SIG-M5 treated with dmso at 0.1 percent for 504 hours (cell line): ENCODE results near the gene MECR.

ENCODE experiments used
- DNase-seq: peaks from one replicate; lab custom pipeline; 2025; ENCODE audit not compliant: unreplicated experiment; lab: John Stamatoyannopoulos, UW

MECR gene

GRCh38 chr1:29230553-29231378, at the start of gene MECR:
MECR (minus strand) TSS chr1:29230934; CDS start chr1:29230906, 28 bp downstream.
- DNase-seq, result peak; percentile 91

DNA sequence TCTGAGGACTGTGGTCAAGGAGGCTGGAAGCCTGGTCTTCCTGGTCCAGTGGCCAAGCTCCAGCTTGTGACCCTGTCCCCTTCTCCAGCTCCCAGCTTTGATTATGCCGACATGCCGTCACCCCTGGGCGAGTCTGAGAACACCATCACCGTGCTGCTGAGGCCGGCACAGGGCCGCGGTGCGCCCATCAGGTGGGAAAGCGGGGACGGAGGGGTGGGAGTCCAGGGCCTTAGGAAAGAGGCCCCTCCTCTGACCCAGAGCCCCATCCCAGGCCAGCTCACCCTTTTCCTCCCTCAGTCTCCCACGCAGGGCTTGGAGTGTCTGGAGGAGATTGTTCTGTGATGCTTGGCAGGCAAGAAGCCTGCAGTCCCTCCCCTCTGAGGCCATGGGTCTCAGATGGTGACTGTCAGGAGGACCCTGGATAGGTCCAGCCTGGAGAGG, 49.2 kb upstream of the MECR start:
- DNase-seq, result no peak

DNA sequence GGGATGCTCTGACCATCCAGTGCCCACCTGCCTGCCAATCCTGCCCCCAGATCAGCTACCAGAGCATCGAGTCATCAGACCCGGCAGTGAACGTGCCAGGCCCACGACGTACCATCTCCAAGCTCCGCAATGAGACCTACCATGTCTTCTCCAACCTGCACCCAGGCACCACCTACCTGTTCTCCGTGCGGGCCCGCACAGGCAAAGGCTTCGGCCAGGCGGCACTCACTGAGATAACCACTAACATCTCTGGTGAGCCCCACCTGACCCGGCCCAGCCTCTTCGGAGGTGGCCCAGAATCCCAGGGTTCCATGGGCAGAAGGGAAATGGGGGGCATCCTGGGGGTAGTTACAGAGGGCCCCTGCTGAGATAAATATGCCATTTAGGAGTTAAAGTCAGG, 48.7 kb upstream of the MECR start:
- no peak for DNase-seq

DNA sequence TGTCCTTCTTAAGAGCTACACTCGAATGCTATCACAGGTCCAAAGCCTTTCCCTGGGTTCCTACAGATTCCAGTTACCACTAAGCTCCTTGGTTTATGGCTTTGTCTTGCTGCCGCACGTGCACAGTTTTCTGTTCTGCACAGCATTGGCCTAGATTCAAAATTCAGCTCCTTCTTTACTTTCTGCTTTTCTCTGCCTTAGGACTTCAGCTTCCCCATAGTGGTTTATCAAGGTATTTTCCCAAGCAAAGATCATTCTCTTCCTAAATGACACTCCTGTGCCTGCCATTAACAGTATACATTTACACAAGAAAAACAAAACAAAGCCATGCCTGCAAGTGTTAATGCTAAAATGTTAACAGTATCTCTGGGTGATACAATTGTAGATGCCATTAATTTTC, 47.4 kb upstream of the MECR start:
- no peak for DNase-seq

GRCh38 chr1:29275435-29275834, 44.7 kb upstream of the MECR start:
- no peak for DNase-seq

DNA sequence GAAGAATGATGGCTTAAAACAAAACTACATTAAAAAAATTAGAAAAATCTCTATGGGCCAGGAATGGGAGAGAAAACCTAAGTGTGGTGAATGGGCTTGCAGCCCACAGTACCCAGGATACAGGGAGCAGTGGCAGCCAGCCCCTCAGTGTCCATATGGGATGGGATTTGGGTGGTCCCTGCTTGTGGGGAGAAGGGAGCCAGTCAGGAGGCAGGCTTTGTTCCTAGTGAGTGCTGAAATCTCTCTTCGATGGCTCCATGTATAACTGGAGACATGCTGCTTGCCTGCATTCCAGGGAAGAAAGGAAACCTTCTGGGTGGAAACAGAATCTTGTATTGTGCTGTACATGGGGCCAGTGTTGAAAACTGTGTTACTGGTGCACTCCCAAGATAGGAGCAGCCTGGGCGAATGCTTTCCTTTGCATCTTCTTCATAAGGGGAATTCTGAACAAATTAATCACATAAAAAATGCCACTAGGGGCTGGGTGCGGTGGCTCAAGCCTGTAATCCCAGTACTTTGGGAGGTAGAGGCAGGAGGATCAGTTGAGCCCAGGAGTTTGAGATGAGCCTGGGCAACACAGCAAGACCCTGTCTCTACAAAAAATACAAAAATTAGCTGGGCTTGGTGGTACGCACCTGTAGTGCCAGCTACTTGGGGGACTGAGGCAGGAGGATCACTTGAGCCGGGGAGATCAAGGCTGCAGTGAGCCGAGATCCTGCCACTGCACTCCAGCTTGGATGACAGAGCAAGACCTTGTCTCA, 41.6 kb upstream of the MECR start:
- DNase-seq, result no peak

DNA sequence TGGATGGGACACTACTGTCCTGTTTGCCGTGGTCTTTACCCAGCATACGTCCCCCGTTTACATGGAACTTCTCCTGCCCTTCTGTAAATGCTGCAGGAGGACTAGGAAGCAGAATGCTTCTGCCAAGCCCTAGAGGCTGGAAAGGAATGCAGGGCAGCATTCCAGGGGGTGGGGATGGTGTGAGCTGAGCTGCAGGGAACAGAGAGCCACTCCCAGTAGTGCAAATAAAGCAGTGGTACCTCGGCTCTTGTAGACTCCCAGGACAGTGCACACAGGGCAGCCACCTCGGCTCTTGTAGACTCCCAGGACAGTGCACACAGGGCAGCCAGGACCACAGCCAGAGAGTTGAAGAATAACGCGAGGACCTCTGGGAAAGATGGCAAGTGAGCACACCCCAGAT, 41.0 kb upstream of the MECR start:
- peak; percentile 17 for DNase-seq

DNA sequence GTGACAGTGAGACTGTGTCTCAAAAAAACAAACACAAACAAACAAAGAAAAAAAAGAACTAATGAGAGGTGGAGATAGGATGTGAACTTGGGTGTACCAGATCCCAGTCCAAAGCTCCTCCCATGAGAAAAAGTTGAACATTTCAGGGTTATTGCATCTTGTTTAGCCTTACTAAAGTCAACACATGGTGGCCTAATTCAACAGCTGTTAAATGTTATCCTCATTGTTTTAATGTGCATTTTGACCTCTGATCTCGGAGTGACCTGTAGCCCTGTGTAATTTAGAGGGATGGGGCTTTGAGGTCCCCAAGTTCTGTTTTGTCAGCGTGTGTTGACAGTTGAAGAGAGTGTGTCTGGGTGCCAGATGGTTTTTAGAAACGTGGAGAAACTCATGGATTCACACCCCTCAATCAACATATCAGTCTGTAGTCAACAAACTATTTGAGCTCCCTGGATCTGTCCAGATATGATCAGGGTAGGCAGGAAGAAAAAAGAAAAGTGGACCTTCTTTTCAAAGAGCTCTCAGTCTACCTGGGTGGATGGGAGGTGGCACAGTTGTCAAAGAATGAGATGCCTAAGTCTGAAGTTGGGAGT, 40.3 kb upstream of the MECR start:
- DNase-seq, result no peak

DNA sequence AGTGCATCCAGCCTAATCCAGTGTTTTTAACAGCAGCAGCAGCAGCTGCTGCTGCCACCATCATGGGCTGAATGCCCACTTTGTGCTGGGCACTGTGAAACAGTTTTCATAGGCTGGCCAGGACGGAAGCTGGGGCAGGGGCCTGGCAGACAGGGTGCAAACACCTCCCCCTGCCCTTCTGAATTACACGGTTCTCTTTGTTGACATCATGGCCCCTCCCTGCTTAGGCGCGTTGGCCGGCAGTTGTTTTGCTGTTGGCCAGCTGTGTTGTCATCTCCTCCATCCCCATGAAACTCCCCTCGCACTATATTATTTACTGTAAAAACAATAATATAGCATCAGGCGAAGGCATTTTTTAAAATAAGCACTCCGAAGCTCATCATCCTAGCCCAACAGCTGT, 38.6 kb upstream of the MECR start:
- DNase-seq, result no peak

DNA sequence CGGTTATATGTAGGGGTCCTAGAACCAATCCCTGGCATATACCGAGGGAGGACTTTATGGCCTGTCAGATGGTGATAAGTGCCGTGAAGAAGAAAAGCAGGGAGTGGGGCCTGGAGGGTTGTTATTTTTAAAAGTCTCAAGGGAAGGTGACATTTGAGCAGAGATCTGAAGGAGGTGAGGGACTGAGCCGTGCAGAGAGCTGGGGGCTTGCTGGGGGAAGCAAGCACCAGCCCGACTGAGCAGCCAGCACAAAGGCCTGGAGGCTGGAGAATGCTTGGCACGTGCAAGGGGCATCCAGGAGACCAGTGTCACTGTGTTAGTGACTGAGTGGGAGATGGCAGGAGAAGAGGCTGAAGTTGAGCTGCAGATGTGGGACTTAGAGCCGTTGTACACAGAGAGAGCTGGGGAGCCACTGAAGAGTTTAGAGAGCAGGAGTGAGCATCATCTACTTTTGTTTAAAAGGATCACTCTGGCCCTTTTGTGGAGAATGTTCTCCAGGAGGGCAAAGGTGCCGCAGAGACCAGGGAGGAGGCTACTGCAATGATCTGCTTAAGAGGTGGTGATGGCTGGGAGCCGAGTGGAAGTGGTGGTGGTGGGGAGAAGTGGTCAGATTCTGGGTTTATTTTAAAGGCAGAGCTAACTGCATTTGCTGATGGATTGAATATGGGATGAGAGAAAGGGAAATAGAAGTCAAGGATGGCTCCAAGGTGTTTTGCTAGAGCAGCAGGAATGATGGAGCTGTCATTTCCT, 36.8 kb upstream of the MECR start:
- DNase-seq, result no peak

DNA sequence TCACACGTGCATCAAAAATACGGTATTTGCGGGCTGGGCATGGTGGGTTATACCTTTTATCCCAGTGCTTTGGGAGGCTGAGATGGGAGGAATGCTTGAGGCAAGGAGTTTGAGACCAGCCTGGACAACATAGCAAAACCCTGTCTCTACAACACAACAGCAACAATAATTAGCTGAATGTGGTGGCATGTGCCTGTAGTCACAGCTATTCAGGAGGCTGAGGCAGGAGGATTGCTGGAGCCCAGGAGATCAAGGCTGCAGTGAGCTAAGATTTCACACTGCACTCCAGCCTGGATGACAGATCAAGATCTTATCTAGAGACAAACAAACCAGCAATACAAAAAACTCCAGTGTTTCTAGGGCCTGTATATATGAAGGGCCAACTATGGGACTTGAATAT, 36.2 kb upstream of the MECR start:
- DNase-seq, result no peak

DNA sequence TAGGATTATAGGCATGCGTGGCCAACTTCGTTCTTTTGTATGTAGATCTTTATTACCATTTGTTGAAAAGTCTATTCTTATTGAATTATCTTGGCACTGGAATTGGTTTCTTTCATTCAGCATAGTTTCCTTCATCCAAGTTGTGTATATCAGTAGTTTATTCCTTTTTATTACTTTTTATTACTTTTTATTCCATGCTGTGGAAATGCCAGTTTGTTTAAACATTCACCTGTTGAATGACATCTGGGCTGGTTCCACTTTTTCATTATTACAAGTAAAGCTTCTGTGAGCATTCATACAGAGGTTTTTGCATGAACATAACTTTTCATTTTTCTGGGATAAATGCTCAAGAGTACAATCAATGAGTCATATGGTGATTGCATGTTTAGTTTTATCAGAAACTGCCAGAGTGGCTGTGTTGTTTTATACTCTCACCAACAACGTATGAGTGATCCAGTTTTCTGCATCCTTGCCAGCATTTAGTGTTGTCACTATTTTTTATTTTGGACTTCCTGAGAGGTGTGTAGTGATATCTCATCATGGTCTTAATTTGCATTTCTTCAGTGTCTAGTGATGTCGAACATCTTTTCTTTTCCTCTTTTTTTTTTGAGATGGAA, 34.1 kb upstream of the MECR start:
- DNase-seq, result no peak

GRCh38 chr1:29260531-29260930, 29.8 kb upstream of the MECR start:
- no peak for DNase-seq

- DNase-seq, result no peak
Measured at GRCh38 chr1:29259802-29260441, 29.2 kb upstream of the MECR start.

- no peak for DNase-seq
Measured at GRCh38 chr1:29258976-29259801, 28.5 kb upstream of the MECR start.

DNA sequence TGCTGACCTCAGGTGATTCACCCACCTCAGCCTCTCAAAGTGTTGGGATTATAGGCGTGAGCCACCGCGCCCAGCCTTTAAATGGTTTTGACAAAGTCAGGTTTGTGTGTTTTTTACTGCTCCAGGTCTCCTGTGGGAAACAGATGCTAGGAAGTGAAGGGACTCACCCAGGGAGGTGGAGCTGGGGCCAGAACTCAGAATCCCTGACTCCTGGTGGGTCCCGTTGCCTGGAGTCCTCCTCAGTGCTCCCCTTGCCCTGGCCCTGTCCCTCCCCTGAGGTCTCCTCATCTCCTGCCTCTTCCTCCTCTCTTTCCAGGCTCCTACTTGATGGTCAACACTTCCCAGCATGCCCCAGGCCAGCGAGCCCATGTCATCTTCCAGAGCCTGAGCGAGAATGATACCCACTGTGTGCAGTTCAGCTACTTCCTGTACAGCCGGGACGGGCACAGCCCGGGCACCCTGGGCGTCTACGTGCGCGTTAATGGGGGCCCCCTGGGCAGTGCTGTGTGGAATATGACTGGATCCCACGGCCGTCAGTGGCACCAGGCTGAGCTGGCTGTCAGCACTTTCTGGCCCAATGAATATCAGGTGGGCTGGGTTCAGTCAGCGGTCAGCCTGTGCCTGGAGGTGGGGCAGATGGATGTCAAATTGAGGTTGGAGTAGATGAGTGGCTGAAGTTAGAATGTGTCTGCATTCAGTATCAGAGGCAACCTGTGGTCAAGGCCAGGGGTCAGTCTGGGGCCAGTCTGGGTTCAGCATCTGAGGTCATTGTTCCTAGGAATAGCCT, 27.6 kb upstream of the MECR start:
- DNase-seq, result no peak

DNA sequence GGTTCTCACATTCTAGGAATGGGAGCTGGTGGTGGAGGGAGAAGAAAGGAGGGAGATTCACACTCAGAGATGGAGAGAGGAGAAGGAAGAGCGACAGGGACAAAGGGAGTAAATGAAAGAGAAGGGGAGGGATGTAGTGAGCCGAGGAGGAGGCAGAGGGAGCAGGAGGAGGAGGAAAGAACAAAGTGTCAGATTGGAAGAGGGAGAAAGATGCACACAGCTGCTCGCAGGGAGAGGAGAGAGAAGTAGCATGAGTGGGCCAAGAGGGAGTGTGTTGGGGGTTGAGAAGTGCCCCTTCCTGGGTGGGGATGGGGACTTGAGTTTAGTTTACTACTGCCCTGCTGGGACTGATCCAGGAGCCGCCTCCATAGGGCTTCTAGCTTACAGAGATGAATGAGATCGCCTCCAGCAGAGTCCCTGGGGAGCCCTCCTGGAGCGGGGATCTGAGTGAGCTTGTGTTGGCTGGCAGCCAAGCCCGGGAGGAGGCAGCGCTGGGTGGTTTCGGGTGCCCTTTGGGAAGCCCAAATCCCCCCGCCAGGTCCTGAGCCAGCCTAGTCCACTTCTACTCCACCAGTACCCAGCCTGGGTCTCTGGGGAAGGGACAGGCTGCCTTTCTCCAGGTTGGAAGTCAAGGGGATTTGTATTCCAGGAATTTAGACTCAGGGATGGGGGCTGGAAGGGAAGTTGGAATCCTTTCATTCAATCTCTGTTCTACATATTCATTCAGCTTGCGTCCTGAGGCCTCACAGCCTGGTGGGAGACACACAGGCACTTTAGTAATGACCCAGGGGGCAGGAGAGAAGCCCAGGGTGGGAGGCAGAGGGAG, 26.5 kb upstream of the MECR start:
- no peak for DNase-seq

- DNase-seq, result no peak
Measured at GRCh38 chr1:29256394-29256793, 25.7 kb upstream of the MECR start.
